SK-N-SH treated with all-trans-retinoic acid at 6 μM for 48 hours (cell line): ENCODE results near the gene KRABD2.

ENCODE experiments used
- ATAC-seq: fragments of 200-7000 bp; cut with Tn5 transposase; 3 replicates; pipeline ENCODE4 v1.9.1; 2020; ENCODE audit warnings: mild to moderate bottlenecking, moderate library complexity
- ARNTL ChIP-seq: fragments of 450-650 bp; formaldehyde crosslinking; IDR thresholded peaks from 2 replicates; pipeline ENCODE4 v1.5.0; 2020; ENCODE audit warnings: low read depth, mild to moderate bottlenecking, moderate library complexity, borderline replicate concordance
- BACH2 ChIP-seq: fragments of 250-450 bp; sonication (Bioruptor Pico); IDR thresholded peaks from 2 replicates; pipeline ENCODE4 v1.9.0; 2021; ENCODE audit warnings: mild to moderate bottlenecking, borderline replicate concordance
- CSDC2 ChIP-seq: fragments of 250-450 bp; sonication (Bioruptor Pico); IDR thresholded peaks from 2 replicates; pipeline ENCODE4 v1.5.0; 2020; ENCODE audit warnings: mild to moderate bottlenecking, moderate library complexity
- CSRNP3 ChIP-seq: fragments of 250-450 bp; sonication (Bioruptor Pico); IDR thresholded peaks from 2 replicates; pipeline ENCODE4 v1.5.1; 2021; ENCODE audit warnings: mild to moderate bottlenecking, moderate library complexity
- ESRRG ChIP-seq: fragments of 250-450 bp; sonication (Bioruptor Pico); IDR thresholded peaks from 2 replicates; pipeline ENCODE4 v1.6.1; 2021; ENCODE audit warnings: mild to moderate bottlenecking
- GLIS3 ChIP-seq: fragments of 250-450 bp; sonication (Bioruptor Pico); IDR thresholded peaks from 2 replicates; pipeline ENCODE4 v1.5.0; 2020; ENCODE audit warnings: mild to moderate bottlenecking, moderate library complexity
- ISL1 ChIP-seq: fragments of 250-450 bp; sonication (Bioruptor Pico); IDR thresholded peaks from 2 replicates; pipeline ENCODE4 v2.1.2; 2022; ENCODE audit warnings: mild to moderate bottlenecking, moderate library complexity
- OSR1 ChIP-seq: fragments of 250-450 bp; sonication (Bioruptor Pico); IDR thresholded peaks from 2 replicates; pipeline ENCODE4 v1.8.0; 2022; ENCODE audit warnings: moderate library complexity, mild to moderate bottlenecking, inconsistent platforms
- PATZ1 ChIP-seq: fragments of 250-450 bp; sonication (Bioruptor Pico); IDR thresholded peaks from 2 replicates; pipeline ENCODE4 v1.8.0; 2020; ENCODE audit warnings: mild to moderate bottlenecking, moderate library complexity, borderline replicate concordance
- POU6F1 ChIP-seq: fragments of 250-450 bp; sonication (Bioruptor Pico); IDR thresholded peaks from 2 replicates; pipeline ENCODE4 v1.8.0; 2021; ENCODE audit warnings: low read depth, mild to moderate bottlenecking, moderate library complexity, borderline replicate concordance
- PPARA ChIP-seq: fragments of 250-450 bp; sonication (Bioruptor Pico); IDR thresholded peaks from 2 replicates; pipeline ENCODE4 v1.5.0; 2020; ENCODE audit warnings: mild to moderate bottlenecking, borderline replicate concordance
- RARB ChIP-seq: fragments of 250-450 bp; sonication (Bioruptor Pico); IDR thresholded peaks from 2 replicates; pipeline ENCODE4 v1.8.0; 2021; ENCODE audit warnings: mild to moderate bottlenecking, moderate library complexity
- SNAI2 ChIP-seq: fragments of 250-450 bp; sonication (Bioruptor Pico); IDR thresholded peaks from 2 replicates; pipeline ENCODE4 v1.5.0; 2020; ENCODE audit warnings: mild to moderate bottlenecking, moderate library complexity
- TCF4 ChIP-seq: fragments of 250-450 bp; sonication (Bioruptor Pico); IDR thresholded peaks from 2 replicates; pipeline ENCODE4 v1.8.0; 2021; ENCODE audit warnings: mild to moderate bottlenecking, moderate library complexity, borderline replicate concordance
- TOX ChIP-seq: fragments of 250-450 bp; sonication (Bioruptor Pico); IDR thresholded peaks from 2 replicates; pipeline ENCODE4 v1.8.0; 2021; ENCODE audit warnings: mild to moderate bottlenecking, moderate library complexity, borderline replicate concordance
- TSHZ2 ChIP-seq: fragments of 250-450 bp; sonication (Bioruptor Pico); IDR thresholded peaks from 2 replicates; pipeline ENCODE4 v1.5.0; 2020; ENCODE audit warnings: mild to moderate bottlenecking, moderate library complexity
- ZC3H10 ChIP-seq: fragments of 250-450 bp; sonication (Bioruptor Pico); IDR thresholded peaks from 2 replicates; pipeline ENCODE4 v1.5.1; 2021; ENCODE audit warnings: mild to moderate bottlenecking, moderate library complexity
- ZFP30 ChIP-seq: fragments of 450-650 bp; formaldehyde crosslinking; IDR thresholded peaks from 2 replicates; pipeline ENCODE4 v1.5.0; 2022; ENCODE audit warnings: mild to moderate bottlenecking, moderate library complexity
- ZNF565 ChIP-seq: fragments of 450-650 bp; formaldehyde crosslinking; conservative IDR thresholded peaks from 2 replicates; pipeline ENCODE4 v1.5.0; 2020; ENCODE audit warnings: low read depth, mild to moderate bottlenecking, moderate library complexity
- ZNF8 ChIP-seq: fragments of 450-650 bp; formaldehyde crosslinking; IDR thresholded peaks from 2 replicates; pipeline ENCODE4 v1.5.0; 2020; ENCODE audit warnings: mild to moderate bottlenecking, moderate library complexity
- TF ChIP-seq, protein P1 (sequence below): fragments of 250-450 bp; sonication (Bioruptor Pico); IDR thresholded peaks from 2 replicates; pipeline ENCODE4 v1.5.1; 2020; ENCODE audit warnings: low read depth, mild to moderate bottlenecking, moderate library complexity

The KRABD2 gene

DNA sequence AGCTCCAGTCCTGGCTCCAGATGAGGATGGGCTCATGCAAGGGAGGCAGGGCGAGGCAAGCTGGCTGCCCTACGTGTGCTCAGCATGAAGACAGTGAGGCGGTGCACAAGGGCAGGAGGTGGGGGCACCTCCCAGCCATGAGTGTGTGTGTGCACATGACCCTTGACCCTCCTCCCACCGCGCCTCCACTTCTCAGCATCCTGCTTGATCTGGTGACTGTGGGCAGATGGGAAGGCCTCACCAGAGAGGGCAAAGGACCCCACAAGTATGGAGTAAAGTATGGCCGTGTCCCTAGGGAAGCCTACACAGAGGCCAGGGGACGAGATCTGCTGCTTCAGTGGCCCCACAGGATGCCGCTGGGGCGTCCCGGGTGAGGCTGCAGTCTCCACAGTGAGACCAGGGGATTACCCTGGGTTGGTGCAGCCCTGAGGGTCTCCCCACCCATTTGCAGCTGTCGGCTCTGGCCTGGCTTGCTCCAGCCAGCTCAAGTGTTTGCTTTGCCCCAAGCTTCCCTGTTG lies 29.1 kb upstream of the KRABD2 start:
- ATAC-seq: no peak
- TF ChIP-seq POU6F1: no peak
- no peak for TF ChIP-seq TOX (CRISPR knock-in tag)
- TF ChIP-seq PPARA (CRISPR knock-in tag): no peak
- no peak for TF ChIP-seq RARB (CRISPR knock-in tag)
- TF ChIP-seq CSRNP3 (CRISPR knock-in tag): no peak
- no peak for TF ChIP-seq SNAI2 (CRISPR knock-in tag)
- TF ChIP-seq PATZ1: no peak
- no peak for TF ChIP-seq ISL1 (CRISPR knock-in tag)
- TF ChIP-seq ZNF8: no peak
- no peak for TF ChIP-seq ZNF565
- TF ChIP-seq, protein P1, sequence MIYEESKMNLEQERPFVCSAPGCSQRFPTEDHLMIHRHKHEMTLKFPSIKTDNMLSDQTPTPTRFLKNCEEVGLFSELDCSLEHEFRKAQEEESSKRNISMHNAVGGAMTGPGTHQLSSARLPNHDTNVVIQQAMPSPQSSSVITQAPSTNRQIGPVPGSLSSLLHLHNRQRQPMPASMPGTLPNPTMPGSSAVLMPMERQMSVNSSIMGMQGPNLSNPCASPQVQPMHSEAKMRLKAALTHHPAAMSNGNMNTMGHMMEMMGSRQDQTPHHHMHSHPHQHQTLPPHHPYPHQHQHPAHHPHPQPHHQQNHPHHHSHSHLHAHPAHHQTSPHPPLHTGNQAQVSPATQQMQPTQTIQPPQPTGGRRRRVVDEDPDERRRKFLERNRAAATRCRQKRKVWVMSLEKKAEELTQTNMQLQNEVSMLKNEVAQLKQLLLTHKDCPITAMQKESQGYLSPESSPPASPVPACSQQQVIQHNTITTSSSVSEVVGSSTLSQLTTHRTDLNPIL (CRISPR knock-in tag): no peak
- no peak for TF ChIP-seq TSHZ2
- TF ChIP-seq OSR1: no peak
- TF ChIP-seq ZC3H10 (CRISPR knock-in tag): no peak
- no peak for TF ChIP-seq TCF4 (CRISPR knock-in tag)

- ATAC-seq: no peak
- TF ChIP-seq GLIS3 (no peak), CSRNP3 (CRISPR knock-in tag) (no peak), TCF4 (CRISPR knock-in tag) (no peak), CSDC2 (CRISPR knock-in tag) (no peak), BACH2 (CRISPR knock-in tag) (no peak), ARNTL (no peak), ISL1 (CRISPR knock-in tag) (no peak), ESRRG (CRISPR knock-in tag) (no peak), ZNF565 (no peak), ZFP30 (CRISPR knock-in tag) (no peak), ZNF8 (no peak)
- TF ChIP-seq, all 23 proteins: peak for 0
These were observed 26.5 kb upstream of the KRABD2 start for GRCh38 chr17:8402921-8403536.
